ENCODE results near the gene LHFPL2. TPM values are rescaled to one million over a fixed set of nuclear protein-coding genes. Genes with fewer than 3 reads are reported as not detected.

LHFPL2 gene
- total RNA-seq, 1 donor from 2014 or later = 47.6 TPM

GRCh38 chr5:78595458-78595921 lies 53.1 kb downstream of the LHFPL2 start:
- H3K27ac Mint-ChIP-seq (ENCODE audit: unreplicated experiment) = no peak overlapping the region
- TF ChIP-seq, protein P1, sequence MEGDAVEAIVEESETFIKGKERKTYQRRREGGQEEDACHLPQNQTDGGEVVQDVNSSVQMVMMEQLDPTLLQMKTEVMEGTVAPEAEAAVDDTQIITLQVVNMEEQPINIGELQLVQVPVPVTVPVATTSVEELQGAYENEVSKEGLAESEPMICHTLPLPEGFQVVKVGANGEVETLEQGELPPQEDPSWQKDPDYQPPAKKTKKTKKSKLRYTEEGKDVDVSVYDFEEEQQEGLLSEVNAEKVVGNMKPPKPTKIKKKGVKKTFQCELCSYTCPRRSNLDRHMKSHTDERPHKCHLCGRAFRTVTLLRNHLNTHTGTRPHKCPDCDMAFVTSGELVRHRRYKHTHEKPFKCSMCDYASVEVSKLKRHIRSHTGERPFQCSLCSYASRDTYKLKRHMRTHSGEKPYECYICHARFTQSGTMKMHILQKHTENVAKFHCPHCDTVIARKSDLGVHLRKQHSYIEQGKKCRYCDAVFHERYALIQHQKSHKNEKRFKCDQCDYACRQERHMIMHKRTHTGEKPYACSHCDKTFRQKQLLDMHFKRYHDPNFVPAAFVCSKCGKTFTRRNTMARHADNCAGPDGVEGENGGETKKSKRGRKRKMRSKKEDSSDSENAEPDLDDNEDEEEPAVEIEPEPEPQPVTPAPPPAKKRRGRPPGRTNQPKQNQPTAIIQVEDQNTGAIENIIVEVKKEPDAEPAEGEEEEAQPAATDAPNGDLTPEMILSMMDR (IDR thresholded peaks at IDR 0.05; ENCODE audit: unreplicated experiment) = no peak
- no peak for DNase-seq (ENCODE audit: low spot score)
- H3K27me3 Mint-ChIP-seq (ENCODE audit: unreplicated experiment) = peaks cover 4% of the 10 kb centered on the region
- H3K9me3 Mint-ChIP-seq (ENCODE audit: unreplicated experiment) = no peaks in the 10 kb centered on the region
- peaks cover 8% of the 10 kb centered on the region for H3K36me3 Mint-ChIP-seq (ENCODE audit: low read depth, unreplicated experiment)
- peaks cover 30% of the 10 kb centered on the region for H3K4me1 Mint-ChIP-seq (ENCODE audit: unreplicated experiment)
- H3K4me3 Mint-ChIP-seq (ENCODE audit: unreplicated experiment) = no peak overlapping the region

DNA sequence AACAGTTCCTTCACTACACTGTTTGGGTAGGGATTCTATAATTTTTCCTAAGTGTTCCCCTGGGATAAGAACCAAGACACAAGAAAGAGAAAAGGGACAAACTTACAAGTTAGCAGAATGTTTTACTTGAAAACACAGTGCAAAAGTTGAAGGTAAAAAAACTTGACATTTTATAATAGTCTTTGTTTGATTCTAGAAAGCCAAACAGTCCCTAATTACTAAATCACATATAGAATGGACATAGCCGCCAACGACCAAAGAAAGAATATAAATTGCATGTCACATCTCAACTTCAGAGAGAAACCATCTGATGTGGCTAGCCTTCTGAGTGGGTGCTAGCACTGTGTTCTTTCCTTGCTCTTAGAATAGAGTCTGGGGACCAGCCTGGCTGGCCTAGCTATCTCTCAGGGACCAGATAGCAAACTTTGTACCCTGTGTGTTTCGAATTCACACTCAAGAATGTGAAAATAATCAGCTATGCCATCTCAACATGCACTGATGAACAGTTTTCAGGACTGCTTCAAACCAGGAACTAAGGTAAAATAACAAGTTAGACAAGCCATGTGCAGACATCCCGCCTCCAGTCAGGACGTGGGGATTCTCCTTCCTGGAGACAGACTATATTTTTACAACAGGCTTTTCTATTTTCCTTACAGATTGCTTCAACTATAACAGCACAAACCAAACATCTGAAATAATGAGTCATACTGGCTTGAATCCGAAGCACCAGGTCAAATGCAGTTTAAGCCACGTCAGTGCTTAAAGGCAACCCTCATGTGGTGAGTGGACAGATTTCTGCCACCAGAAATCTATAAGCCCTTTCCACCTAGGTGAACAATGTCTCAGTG lies 53.7 kb downstream of the LHFPL2 start:
- Mint-ChIP-seq H3K27me3 (ENCODE audit: unreplicated experiment) (peaks cover 4% of the 10 kb centered on the region), H3K27ac (ENCODE audit: unreplicated experiment) (no peak overlapping the region), H3K36me3 (ENCODE audit: low read depth, unreplicated experiment) (peaks cover 8% of the 10 kb centered on the region), H3K4me1 (ENCODE audit: unreplicated experiment) (peaks cover 30% of the 10 kb centered on the region), H3K4me3 (ENCODE audit: unreplicated experiment) (no peak overlapping the region), H3K9me3 (ENCODE audit: unreplicated experiment) (no peaks in the 10 kb centered on the region)
- TF ChIP-seq, protein P1 (IDR thresholded peaks at IDR 0.05; ENCODE audit: unreplicated experiment) = no peak
- DNase-seq (ENCODE audit: low spot score) = no peak

DNA sequence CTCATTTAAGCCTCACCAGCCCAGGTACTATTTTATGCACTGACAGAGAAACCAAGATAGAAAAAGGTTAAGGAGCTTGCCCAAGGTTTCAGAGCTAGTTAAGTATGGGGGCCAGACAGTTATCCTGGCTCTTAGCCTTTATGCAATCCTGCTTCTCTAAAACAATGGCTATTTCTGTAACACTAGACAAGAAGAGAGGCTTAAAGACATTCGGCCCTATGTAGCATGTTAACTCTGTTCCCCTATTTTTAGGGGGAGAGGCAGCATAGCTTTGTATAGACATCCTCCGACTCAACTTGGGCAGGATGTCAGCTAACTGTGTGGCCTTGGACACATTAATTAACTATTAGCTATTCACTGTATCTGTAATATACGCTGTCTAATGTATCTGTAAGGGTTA lies 54.6 kb downstream of the LHFPL2 start:
- no peak for DNase-seq (ENCODE audit: low spot score)
- Mint-ChIP-seq H3K36me3 (ENCODE audit: low read depth, unreplicated experiment) (peaks cover 10% of the 10 kb centered on the region), H3K27me3 (ENCODE audit: unreplicated experiment) (peaks cover 4% of the 10 kb centered on the region), H3K4me3 (ENCODE audit: unreplicated experiment) (no peak overlapping the region), H3K4me1 (ENCODE audit: unreplicated experiment) (peaks cover 29% of the 10 kb centered on the region), H3K27ac (ENCODE audit: unreplicated experiment) (no peak overlapping the region), H3K9me3 (ENCODE audit: unreplicated experiment) (no peaks in the 10 kb centered on the region)
- TF ChIP-seq, protein P1 (IDR thresholded peaks at IDR 0.05; ENCODE audit: unreplicated experiment) = no peak

DNA sequence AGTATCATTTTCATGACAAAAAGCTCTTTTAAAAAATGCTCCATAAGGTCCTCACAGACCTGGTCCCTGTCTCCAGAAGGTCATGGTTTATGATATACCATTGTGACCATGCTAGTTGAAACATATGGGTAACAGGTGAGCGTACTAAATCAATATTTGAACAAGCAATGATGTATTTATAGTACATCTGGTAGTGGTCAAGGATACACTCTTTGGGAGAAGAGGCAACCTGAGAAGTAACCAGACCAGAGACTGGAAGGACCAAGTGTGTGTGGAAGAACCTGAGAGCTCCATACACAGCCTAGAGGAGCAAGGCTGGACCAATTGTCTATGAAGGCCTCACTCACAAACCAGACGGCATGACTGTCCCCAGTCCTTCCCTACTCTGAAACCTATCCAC lies 55.1 kb downstream of the LHFPL2 start:
- Mint-ChIP-seq H3K4me3 (ENCODE audit: unreplicated experiment) (no peak overlapping the region), H3K27ac (ENCODE audit: unreplicated experiment) (no peak overlapping the region), H3K27me3 (ENCODE audit: unreplicated experiment) (peaks cover 4% of the 10 kb centered on the region), H3K4me1 (ENCODE audit: unreplicated experiment) (peaks cover 27% of the 10 kb centered on the region), H3K9me3 (ENCODE audit: unreplicated experiment) (no peaks in the 10 kb centered on the region), H3K36me3 (ENCODE audit: low read depth, unreplicated experiment) (peaks cover 11% of the 10 kb centered on the region)
- TF ChIP-seq, protein P1 (IDR thresholded peaks at IDR 0.05; ENCODE audit: unreplicated experiment) = no peak
- DNase-seq (ENCODE audit: low spot score) = no peak

- Mint-ChIP-seq H3K4me1 (ENCODE audit: unreplicated experiment) (peaks cover 26% of the 10 kb centered on the region), H3K27ac (ENCODE audit: unreplicated experiment) (no peak overlapping the region)
Measured at GRCh38 chr5:78592735-78593386, 55.7 kb downstream of the LHFPL2 start.

More at GRCh38 chr5:78592735-78593386, 55.7 kb downstream of the LHFPL2 start:
- no peak for DNase-seq (ENCODE audit: low spot score)
- Mint-ChIP-seq H3K36me3 (ENCODE audit: low read depth, unreplicated experiment) (peaks cover 17% of the 10 kb centered on the region), H3K27me3 (ENCODE audit: unreplicated experiment) (peaks cover 4% of the 10 kb centered on the region), H3K4me3 (ENCODE audit: unreplicated experiment) (no peak overlapping the region), H3K9me3 (ENCODE audit: unreplicated experiment) (no peaks in the 10 kb centered on the region)
- TF ChIP-seq, protein P1 (IDR thresholded peaks at IDR 0.05; ENCODE audit: unreplicated experiment) = no peak
